Measurements from ENCODE around the gene USP33. TPM values are rescaled to one million over a fixed set of nuclear protein-coding genes. Genes with fewer than 3 reads are reported as not detected.
A peak's percentile ranks its signal among the peaks of the same experiment; 100 is the strongest.

USP33 gene
- 57.5 to 61.6 TPM (median 59.9 TPM) in 3 replicates for total RNA-seq (2021)
- Bru-seq, nascent RNA: percentile 81 among the genes with signal in this experiment
- long read RNA-seq, experiment 1, full-length matches to known transcripts: 120 of 353 reads
- long read RNA-seq, experiment 1, partial matches to known transcripts: 95 of 353 reads
- long read RNA-seq, experiment 1, other reads (novel, unspliced or antisense): 138 of 353 reads
- long read RNA-seq, experiment 2, full-length matches to known transcripts: 7 of 73 reads
- long read RNA-seq, experiment 2, partial matches to known transcripts: 17 of 73 reads
- long read RNA-seq, experiment 2, other reads (novel, unspliced or antisense): 49 of 73 reads
- long read RNA-seq, experiment 3, full-length matches to known transcripts: 4 of 43 reads
- long read RNA-seq, experiment 3, partial matches to known transcripts: 31 of 43 reads
- long read RNA-seq, experiment 3, other reads (novel, unspliced or antisense): 8 of 43 reads

- DNase-seq (ENCODE audit: low spot score): peak; percentile 94
- Mint-ChIP-seq H3K36me3 (no peaks in the 10 kb centered on the region), H3K4me3 (peak within 1 kb of the TSS; percentile 94), H3K27ac (peak within 1 kb of the TSS; percentile 98), H3K27me3 (ENCODE audit: low read depth) (no peaks in the 10 kb centered on the region), H3K4me1 (peaks cover 26% of the 10 kb centered on the region), H3K9me3 (no peaks in the 10 kb centered on the region)
- ChIA-PET POLR2A (interaction anchor here (1.2 kb wide), 1 partner anchor 73 kb away, joined by 3 read pairs; no protein-coding TSS in a partner anchor), CTCF (interaction anchor here (1.4 kb wide), 1 partner anchor 20 kb away, joined by 6 read pairs; the partner anchor contains the start of gene MIGA1)
- ATAC-seq: peak; percentile 97
- peak; percentile 64; the same call in 1 of the 2 replicates for TF ChIP-seq FOXP1 (CRISPR knock-in tag; IDR thresholded peaks at IDR 0.05; ENCODE audit: borderline replicate concordance)
- TF ChIP-seq IRF1 (CRISPR knock-in tag; IDR thresholded peaks at IDR 0.05): no peak; the same call in 1 of the 2 replicates
- TF ChIP-seq ETV6 (CRISPR knock-in tag; IDR thresholded peaks at IDR 0.05): peak; percentile 91
- no peak for TF ChIP-seq TP53 (CRISPR knock-in tag; IDR thresholded peaks at IDR 0.05)
- TF ChIP-seq SMAD3 (CRISPR knock-in tag; IDR thresholded peaks at IDR 0.05; ENCODE audit: borderline replicate concordance): peak; percentile 84; the same call in 1 of the 2 replicates
- TF ChIP-seq ZNF317 (CRISPR knock-in tag; IDR thresholded peaks at IDR 0.05; ENCODE audit: borderline replicate concordance, low read depth): no peak
- peak; percentile 83; the same call in 1 of the 2 replicates for TF ChIP-seq FOXK1 (CRISPR knock-in tag; IDR thresholded peaks at IDR 0.05)
- 0 out of 2 replicates have a peak, but pooled peaks have one; percentile 16 for TF ChIP-seq ZNF281 (CRISPR knock-in tag; IDR thresholded peaks at IDR 0.05)
- 0 out of 2 replicates have a peak, but pooled peaks have one; percentile 15 for TF ChIP-seq E2F4 (CRISPR knock-in tag; IDR thresholded peaks at IDR 0.05; ENCODE audit: borderline replicate concordance, low read depth)
- TF ChIP-seq ARID4B (CRISPR knock-in tag; IDR thresholded peaks at IDR 0.05; ENCODE audit: borderline replicate concordance): peak; percentile 65; the same call in 1 of the 2 replicates
- peak; percentile 86; the same call in 1 of the 2 replicates for TF ChIP-seq ZNF423 (CRISPR knock-in tag; IDR thresholded peaks at IDR 0.05)
- peak; percentile 81; the same call in 1 of the 2 replicates for TF ChIP-seq HMGXB4 (CRISPR knock-in tag; IDR thresholded peaks at IDR 0.05)
- TF ChIP-seq ATF2 (CRISPR knock-in tag; IDR thresholded peaks at IDR 0.05; ENCODE audit: borderline replicate concordance, low read depth): no peak
- peak; percentile 20; the same call in 1 of the 2 replicates for TF ChIP-seq MYBL2 (CRISPR knock-in tag; IDR thresholded peaks at IDR 0.05)
- TF ChIP-seq FOXP4 (CRISPR knock-in tag; IDR thresholded peaks at IDR 0.05): peak; percentile 58; the same call in 1 of the 2 replicates
- TF ChIP-seq USF2 (CRISPR knock-in tag; IDR thresholded peaks at IDR 0.05): peak; percentile 16; the same call in 1 of the 2 replicates
These were observed at the start of gene USP33 for GRCh38 chr1:77759071-77760028. Gene USP33 (minus strand): TSS chr1:77759852. CDS start chr1:77741697, 18,155 bp downstream.

All from WTC11 (cell line).